DOHH2 (cell line): ENCODE data around the gene TCERG1L.

Source experiments
- H3F3A ChIP-seq: fragments of 200-600 bp; sonication (generic), shearing (Covaris generic); 2 replicates; pipeline ENCODE4 v1.6.0; 2016; ENCODE audit warnings: antibody characterized with exemption, mild to moderate bottlenecking; ENCODE audit not compliant: control insufficient read depth, insufficient read depth
- H3K27ac ChIP-seq: fragments of 200-600 bp; sonication (generic); 2 replicates; pipeline ENCODE4 v1.5.1; 2014; ENCODE audit warnings: low read depth, mild to moderate bottlenecking, low read length, moderate library complexity
- H3K27me3 ChIP-seq: fragments of 200-600 bp; sonication (generic); 2 replicates; pipeline ENCODE4 v1.6.1; 2014; ENCODE audit warnings: mild to moderate bottlenecking, low read length, mixed read lengths; ENCODE audit not compliant: control insufficient read depth
- H3K36me3 ChIP-seq: fragments of 200-600 bp; sonication (generic); 2 replicates; pipeline ENCODE4 v1.6.1; 2014; ENCODE audit warnings: mild to moderate bottlenecking, low read length, moderate library complexity, mixed read lengths; ENCODE audit not compliant: control insufficient read depth
- H3K4me1 ChIP-seq: fragments of 200-600 bp; sonication (generic); 2 replicates; pipeline ENCODE4 v1.6.1; 2014; ENCODE audit warnings: mild to moderate bottlenecking, low read length, mixed read lengths; ENCODE audit not compliant: control insufficient read depth
- H3K4me2 ChIP-seq: fragments of 200-600 bp; sonication (generic); 2 replicates; pipeline ENCODE4 v1.6.0; 2014; ENCODE audit warnings: mild to moderate bottlenecking, low read length, moderate library complexity
- H3K4me3 ChIP-seq: fragments of 200-600 bp; sonication (generic); 2 replicates; pipeline ENCODE4 v1.5.1; 2014; ENCODE audit warnings: mild to moderate bottlenecking, low read length, mixed read lengths
- H3K79me2 ChIP-seq: fragments of 200-600 bp; sonication (generic); 2 replicates; pipeline ENCODE4 v1.6.1; 2014; ENCODE audit warnings: mild to moderate bottlenecking, low read length, mixed read lengths; ENCODE audit not compliant: control insufficient read depth
- H3K9me2 ChIP-seq: fragments of 200-600 bp; sonication (generic); replicated peaks from 2 replicates; pipeline ENCODE4 v1.6.1; 2014; ENCODE audit warnings: mild to moderate bottlenecking, low read length, mixed read lengths; ENCODE audit not compliant: control insufficient read depth
- H3K9me3 ChIP-seq: fragments of 200-600 bp; sonication (generic); 2 replicates; pipeline ENCODE4 v1.6.1; 2014; ENCODE audit warnings: antibody characterized with exemption, low read length, mixed read lengths; ENCODE audit not compliant: control insufficient read depth, insufficient read depth
- H4K20me1 ChIP-seq: fragments of 200-600 bp; sonication (generic); 2 replicates; pipeline ENCODE4 v1.6.0; 2014; ENCODE audit warnings: low read depth, mild to moderate bottlenecking, antibody characterized with exemption, low read length, moderate library complexity; ENCODE audit not compliant: control insufficient read depth, insufficient read depth
- CTCF ChIP-seq: fragments of 200-600 bp; sonication (generic); IDR thresholded peaks from one replicate; pipeline ENCODE4 v1.5.1; 2014; ENCODE audit warnings: antibody characterized with exemption, mild to moderate bottlenecking, low read depth, low read length; ENCODE audit not compliant: poor library complexity, severe bottlenecking
- EZH2phosphoT487 ChIP-seq: fragments of 200-600 bp; sonication (generic); IDR thresholded peaks from 2 replicates; pipeline ENCODE4 v1.6.1; 2017; ENCODE audit warnings: borderline replicate concordance, mild to moderate bottlenecking, antibody characterized with exemption, low read length, moderate library complexity, mixed read lengths

TCERG1L gene

GRCh38 chr10:131314148-131314547 lies 2.6 kb upstream of the TCERG1L start:
- Histone ChIP-seq H3F3A (no peaks in the 10 kb centered on the region), H3K36me3 (no peaks in the 10 kb centered on the region), H4K20me1 (no peaks in the 10 kb centered on the region), H3K9me3 (no peaks in the 10 kb centered on the region; the same call in 1 of the 2 replicates), H3K27ac (no peak overlapping the region), H3K9me2 (no peaks in the 10 kb centered on the region), H3K4me1 (no peaks in the 10 kb centered on the region), H3K27me3 (no peaks in the 10 kb centered on the region), H3K4me3 (no peak overlapping the region), H3K79me2 (no peaks in the 10 kb centered on the region), H3K4me2 (no peak overlapping the region)
- TF ChIP-seq CTCF: no peak
- no peak for TF ChIP-seq EZH2phosphoT487

GRCh38 chr10:131313377-131313776 lies 1.9 kb upstream of the TCERG1L start:
- no peak for TF ChIP-seq CTCF
- no peak for TF ChIP-seq EZH2phosphoT487
- no peaks in the 10 kb centered on the region for H3K79me2 ChIP-seq
- no peaks in the 10 kb centered on the region for H3K4me1 ChIP-seq
- no peaks in the 10 kb centered on the region for H3K27me3 ChIP-seq
- H3F3A ChIP-seq: no peaks in the 10 kb centered on the region
- no peaks in the 10 kb centered on the region for H3K9me2 ChIP-seq
- H3K9me3 ChIP-seq: no peaks in the 10 kb centered on the region; the same call in 1 of the 2 replicates
- H3K4me3 ChIP-seq: no peak overlapping the region
- H3K27ac ChIP-seq: no peak overlapping the region
- H3K36me3 ChIP-seq: no peaks in the 10 kb centered on the region
- H3K4me2 ChIP-seq: no peak overlapping the region
- no peaks in the 10 kb centered on the region for H4K20me1 ChIP-seq

GRCh38 chr10:131312478-131312836 lies 936 bp upstream of the TCERG1L start:
- H3K9me3 ChIP-seq: no peaks in the 10 kb centered on the region; the same call in 1 of the 2 replicates
- no peaks in the 10 kb centered on the region for H3K79me2 ChIP-seq
- no peaks in the 10 kb centered on the region for H3K27me3 ChIP-seq
- no peaks in the 10 kb centered on the region for H3K9me2 ChIP-seq
- H3F3A ChIP-seq: no peaks in the 10 kb centered on the region
- H3K4me3 ChIP-seq: no peak overlapping the region
- no peak for TF ChIP-seq CTCF
- no peak for TF ChIP-seq EZH2phosphoT487
- H3K4me2 ChIP-seq: no peak overlapping the region
- H4K20me1 ChIP-seq: no peaks in the 10 kb centered on the region
- no peak overlapping the region for H3K27ac ChIP-seq
- H3K36me3 ChIP-seq: no peaks in the 10 kb centered on the region
- H3K4me1 ChIP-seq: no peaks in the 10 kb centered on the region

- H3K27me3 ChIP-seq: no peaks in the 10 kb centered on the region
- H3K9me3 ChIP-seq: no peaks in the 10 kb centered on the region; the same call in 1 of the 2 replicates
- H3K27ac ChIP-seq: no peak overlapping the region
- H3F3A ChIP-seq: no peaks in the 10 kb centered on the region
- H3K9me2 ChIP-seq: no peaks in the 10 kb centered on the region
- TF ChIP-seq EZH2phosphoT487 (no peak), CTCF (no peak)
- no peaks in the 10 kb centered on the region for H3K4me1 ChIP-seq
- no peaks in the 10 kb centered on the region for H3K36me3 ChIP-seq
- H4K20me1 ChIP-seq: no peaks in the 10 kb centered on the region
- no peak overlapping the region for H3K4me2 ChIP-seq
- H3K79me2 ChIP-seq: no peaks in the 10 kb centered on the region
- no peak overlapping the region for H3K4me3 ChIP-seq
Observed at GRCh38 chr10:131311402-131311660, 190 bp downstream of the TCERG1L start.
